GM21528 (cell line): ENCODE data around the gene ADAMTS17.

Source experiments
- ATAC-seq: cut with Tn5 transposase; IDR thresholded peaks from one replicate; pipeline ENCODE4 v1.9.1; 2021; ENCODE audit warnings: mild to moderate bottlenecking, moderate library complexity; ENCODE audit not compliant: unreplicated experiment, low FRiP score

ADAMTS17 gene

DNA sequence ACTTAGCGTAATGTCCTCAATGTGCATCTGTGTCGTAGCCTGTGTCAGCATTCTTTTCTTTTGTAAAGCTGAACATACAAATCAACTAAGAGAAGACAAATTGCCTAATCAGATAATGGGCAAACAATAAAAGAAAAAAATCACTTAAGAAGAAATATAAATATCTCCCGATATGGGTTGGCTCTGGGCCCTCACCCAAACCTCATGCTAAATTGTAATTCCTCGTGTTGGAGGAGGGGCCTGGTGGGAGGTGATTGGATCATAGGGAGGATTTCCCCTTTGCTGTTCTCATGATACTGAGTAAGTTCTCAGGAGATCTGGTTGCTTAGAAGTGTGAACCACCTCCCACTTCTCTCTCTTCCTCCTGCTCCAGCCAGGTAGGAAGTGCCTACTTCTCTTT, 323.6 kb downstream of the ADAMTS17 start:
- no peak for ATAC-seq

DNA sequence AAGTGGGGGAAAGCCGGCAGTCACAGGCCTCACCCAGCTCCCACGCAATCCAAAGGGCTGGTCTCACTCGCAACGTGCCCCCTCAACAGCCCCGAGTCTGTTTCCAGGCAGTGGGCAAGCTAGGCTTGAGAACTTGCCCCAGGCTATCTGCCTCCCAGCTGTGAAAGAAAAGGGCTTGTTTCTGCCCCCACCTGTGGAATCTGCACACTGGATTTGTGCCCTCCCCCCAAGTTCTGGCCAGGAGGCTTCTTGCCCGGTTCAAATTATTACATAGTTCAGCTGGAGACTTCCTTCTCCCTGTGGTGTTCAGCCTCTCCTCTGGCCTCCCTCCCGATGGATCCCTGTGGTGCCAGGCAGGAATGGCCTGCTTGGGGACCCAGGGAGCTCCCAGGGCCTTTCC, 324.6 kb downstream of the ADAMTS17 start:
- ATAC-seq = no peak

DNA sequence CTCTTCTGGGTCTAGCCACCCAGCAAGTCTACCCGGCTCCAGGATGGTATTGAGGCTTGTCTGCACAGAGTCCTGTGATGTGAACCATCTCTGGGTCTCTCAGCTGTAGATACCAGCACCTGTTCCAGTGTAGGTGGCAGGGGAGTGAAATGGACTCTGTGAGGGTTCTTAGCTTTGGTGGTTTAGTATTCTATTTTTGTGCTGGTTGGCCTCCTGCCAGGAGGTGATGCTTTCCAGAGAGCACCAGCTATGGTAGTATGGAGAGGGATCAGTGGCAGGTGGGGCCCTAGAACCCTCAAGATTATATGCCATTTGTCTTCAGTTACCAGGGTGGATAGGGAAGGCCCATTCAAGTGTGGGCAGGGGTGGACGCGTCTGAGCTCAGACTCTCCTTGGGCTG, 325.1 kb downstream of the ADAMTS17 start:
- no peak for ATAC-seq

DNA sequence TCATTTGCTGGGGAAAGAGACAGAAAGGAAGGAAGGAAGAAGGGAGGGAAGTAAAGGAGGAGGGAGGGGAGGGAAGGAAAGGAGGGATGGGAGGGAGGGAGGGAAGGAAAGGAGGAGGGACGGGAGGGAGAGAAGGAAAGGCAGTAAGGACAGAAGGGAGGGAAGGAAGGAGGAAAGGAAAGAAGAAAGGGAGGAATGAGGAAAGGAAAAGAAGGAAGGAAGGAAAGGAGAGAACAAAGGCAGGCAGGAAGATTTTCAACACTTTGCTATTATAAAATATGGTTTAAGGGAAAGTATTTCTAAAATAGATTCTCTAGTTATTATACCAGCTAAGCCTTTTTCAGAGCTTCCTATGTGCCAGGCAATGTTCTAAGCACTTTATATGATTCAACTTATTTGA, 330.5 kb downstream of the ADAMTS17 start:
- ATAC-seq = no peak

DNA sequence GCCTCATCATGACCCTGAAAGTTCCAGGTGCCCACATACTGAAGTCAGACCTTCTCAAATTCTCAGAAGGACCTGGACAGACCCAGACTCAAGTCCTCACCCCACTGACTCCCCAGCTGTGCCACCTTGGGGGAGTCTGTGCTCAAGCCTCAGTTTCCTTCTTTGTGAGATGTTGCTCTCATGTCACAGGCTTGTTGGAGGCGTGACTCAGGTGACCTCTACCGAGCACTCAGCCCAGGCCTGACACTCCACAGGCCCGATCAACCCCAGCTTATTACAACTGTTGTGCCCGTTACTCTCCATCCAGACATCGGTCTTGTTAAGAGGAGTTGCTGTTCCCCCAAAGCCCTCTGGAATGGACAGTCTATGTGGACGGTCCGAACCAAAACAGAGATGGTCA, 332.4 kb downstream of the ADAMTS17 start:
- no peak for ATAC-seq

DNA sequence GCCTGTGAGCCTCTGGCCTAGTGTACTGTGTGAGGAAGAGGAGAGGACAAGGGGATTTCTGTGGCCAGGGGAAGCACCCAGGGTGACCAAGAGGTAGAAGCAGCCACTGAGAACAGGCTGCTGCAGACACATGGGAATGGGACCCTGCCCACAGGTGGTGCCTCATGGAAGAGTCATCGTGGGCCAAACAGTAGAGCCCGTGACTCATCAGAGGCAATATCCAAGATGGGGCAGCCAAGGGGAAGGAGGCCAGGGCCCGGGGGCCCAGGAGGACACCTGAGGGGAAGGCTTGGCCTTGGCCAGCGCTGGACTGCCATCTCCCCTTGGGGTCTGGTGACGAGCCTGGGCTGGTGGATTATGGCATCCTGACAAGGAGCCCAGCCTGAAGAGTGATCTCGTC, 333.5 kb downstream of the ADAMTS17 start:
- no peak for ATAC-seq

DNA sequence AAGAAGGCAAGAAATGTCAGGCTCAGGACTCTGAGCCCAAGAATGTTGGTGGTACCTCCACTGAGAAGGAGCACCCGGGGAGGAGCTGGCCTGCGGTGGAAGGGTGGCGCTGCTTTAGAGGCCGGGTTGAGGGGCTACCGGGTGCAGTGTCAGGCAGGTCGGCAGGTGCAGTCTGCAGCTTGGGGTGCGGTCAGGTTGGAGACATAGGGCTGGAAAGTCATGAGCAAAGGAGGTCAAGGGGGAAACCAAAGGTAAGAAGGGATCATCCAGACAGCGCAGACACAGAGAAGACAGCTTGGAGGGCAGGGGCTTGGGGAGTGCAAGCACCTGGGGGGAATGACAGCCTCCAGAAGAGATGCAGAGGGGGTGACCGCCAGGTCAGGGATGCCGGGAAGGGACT, 334.2 kb downstream of the ADAMTS17 start:
- ATAC-seq = no peak

DNA sequence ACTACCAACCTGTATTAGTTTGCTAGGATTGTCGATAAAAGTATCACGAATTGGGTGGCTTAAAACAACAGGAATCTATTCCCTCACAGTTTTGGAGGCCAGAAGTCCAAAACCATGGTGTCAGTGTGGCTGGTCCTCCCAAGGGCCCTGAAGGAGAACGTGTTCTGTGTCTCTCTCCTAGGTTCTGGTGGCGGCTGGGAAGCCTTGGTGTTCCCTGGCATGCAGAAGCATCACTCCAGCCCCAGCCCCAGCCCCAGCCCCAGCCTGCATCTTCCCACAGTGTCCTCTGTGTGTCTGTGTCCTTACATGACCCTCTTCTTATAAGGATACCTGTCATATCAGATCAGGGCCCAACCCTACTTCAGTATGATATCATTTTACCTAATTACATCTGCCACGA, 336.1 kb downstream of the ADAMTS17 start:
- no peak for ATAC-seq

DNA sequence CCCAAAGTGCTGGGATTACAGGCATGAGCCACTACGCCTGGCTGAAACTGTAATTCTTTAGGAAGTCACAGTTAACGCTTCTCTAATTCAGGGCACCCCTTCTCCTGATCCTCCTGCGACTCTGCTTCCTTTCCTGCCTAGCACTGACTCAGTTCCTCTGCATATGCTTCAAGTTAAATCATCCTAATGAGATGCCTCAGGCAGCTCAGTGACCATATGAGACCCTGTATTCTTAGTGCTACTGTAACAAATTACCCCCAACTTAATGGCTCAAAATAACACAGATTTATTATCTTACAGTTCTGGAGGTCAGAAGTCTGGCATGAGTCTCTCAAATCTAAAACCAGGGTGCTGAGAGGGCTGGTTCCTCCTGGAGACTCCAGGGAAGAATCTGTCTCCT, 336.8 kb downstream of the ADAMTS17 start:
- no peak for ATAC-seq

DNA sequence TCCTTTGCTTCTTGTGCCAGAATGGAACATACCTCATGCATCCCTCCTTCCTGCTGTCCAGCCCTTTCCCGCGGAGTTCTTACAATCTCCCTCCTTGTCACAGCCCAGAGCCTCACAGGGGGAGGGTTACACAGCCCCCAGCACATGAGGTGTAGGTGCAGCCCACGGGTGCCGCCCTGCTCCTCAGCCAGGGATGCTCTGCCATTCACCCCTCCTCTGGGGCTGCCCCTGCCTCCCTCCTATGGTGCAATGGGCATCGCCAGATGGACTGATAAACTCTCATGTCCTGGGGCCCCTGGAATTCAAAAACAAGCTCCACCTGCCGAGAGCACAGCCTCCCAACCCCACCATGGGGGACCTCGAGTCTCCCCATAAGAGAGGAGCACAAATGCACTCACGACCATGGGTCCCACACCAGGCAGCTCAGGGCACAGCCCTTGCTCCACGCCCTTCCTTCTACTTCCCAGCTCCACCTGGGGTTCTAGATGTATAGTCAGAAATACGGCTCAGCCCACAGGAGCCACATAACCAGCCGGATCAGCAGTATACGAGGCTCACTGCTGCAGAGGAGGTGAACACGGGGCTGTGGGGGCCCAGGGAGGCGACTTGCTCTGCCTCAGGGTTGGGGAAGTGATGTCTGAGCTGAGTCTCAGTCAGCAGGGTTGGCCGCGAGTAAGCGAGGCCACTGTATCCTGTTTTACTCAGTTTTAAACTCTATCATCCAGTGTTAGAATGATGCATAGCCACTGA, 338.8 kb downstream of the ADAMTS17 start:
- no peak for ATAC-seq

DNA sequence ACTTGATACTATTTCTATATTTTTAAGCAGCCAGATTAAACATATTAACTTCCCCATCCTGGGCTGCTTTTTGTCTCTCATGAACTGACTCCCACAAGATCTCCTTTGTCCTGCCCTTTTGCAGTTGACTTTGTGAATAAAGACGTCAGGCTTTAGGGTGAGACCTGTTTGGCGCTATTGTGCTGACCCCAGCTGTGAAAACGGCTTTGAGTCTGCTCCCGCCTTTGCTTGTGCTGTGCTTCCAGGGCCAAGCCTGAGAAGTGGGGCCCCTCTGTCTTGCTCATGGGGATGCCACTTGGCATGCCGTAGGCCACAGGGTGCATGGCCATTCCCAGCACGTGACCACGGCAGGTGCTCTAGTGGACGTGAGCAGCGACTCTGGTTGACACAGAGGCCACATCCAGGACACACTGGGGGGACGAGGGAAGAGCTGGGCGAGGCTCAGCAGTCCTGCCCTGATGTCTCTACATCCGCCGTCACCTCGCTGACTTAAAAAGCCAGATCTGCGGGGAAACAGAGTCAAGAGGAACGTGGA, 339.6 kb downstream of the ADAMTS17 start:
- no peak for ATAC-seq

DNA sequence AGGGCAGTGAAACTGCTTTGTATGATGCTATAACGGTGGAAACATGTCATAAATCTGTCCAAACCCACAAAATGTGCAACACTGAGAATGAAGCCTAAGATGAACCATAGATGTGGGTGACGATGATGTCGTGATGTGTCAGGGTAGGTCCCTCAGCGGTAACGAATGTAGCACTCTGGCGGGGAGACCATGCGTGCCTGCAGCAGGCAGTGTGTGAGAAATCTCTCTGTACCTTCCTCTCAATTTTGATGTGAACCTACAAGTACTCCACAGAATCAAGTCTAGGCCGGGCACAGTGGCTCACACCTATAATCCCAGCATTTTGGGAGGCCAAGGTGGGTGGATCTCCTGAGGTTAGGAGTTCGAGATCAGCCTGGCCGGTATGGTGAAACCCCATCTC, 340.4 kb downstream of the ADAMTS17 start:
- ATAC-seq = no peak

DNA sequence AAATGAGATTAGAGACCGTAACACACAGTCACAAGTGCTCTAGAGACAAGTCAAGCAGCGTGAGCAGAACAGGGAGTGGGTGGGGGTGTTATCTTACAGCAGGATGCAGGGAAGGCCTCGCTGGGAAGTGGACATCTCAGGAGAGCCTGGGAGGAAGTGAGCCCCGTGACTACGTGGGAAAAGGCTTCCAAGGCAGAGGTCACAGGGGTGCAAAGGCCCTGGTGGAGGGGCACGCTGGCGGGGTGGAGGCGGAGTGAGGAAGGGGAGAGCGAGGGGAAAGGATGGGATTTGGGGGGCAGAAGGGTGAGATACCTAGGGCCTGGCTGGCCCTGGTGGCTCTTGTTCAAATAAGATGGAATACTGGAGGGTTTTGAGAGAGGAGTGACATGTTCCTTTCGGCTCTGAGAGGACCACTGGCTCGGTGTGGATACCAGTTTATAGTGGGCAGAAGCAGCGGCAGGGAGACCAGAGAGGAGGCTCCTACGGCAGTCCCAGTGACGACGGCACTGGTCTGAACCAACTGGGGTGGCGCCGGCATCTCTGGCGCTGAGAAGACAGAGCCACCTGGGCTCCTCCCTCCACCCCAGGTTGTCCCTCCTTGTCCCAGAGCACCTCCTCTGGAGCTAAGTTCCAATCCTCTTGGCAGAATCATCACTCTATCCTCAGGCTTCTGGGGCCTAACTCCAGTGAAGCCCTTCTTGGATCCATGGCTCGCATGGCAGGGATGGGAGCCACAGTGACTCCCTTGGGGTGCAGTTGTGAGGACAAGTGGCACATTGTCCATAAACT, 342.3 kb downstream of the ADAMTS17 start:
- ATAC-seq = no peak

DNA sequence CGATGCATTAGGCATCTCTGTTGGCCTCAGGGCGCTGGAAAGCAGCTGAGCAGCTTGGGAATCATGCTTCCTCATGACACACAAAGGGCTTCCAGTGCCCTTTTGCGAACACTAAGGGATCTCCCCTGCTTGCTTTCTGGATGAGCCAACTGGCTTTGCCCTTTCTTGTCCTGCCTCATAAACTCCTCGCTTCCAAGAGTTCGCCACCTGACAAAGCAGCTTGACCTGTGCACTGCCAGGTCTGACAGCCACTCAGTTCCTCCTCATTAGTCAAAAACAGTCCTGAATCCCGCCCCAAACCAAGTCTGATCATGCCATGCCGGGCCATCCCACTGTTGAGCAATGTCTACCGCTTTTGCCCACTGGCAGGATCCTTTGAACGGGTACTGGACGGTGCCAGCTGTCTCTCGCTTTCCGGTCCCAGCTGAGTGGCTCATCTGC, 343.1 kb downstream of the ADAMTS17 start:
- no peak for ATAC-seq

DNA sequence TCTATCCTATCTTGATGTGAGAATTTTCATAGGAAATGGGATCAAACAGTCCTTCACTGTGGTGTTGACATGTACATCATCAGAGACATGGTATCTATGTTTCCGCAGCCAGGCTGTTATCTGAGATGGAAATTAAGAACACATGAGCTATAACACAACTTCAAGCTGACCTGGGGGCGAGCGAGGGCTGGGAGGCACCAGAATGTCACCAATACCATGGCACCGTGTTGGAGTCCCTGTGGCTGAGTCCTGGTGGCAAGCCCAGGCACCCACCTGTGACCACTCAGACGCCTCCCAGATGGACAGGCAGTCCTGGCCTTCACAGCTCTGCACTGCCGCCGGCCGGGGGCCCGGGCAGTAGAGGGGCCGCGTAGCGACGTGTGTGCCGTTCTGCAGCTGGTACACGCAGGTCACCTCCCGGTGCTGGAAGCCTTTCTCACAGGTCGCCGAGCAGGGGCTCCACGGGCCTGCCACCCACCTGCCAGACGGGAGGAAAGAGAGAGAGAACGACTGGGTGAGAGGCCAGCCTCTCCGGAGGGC, 344.6 kb downstream of the ADAMTS17 start:
- no peak for ATAC-seq

DNA sequence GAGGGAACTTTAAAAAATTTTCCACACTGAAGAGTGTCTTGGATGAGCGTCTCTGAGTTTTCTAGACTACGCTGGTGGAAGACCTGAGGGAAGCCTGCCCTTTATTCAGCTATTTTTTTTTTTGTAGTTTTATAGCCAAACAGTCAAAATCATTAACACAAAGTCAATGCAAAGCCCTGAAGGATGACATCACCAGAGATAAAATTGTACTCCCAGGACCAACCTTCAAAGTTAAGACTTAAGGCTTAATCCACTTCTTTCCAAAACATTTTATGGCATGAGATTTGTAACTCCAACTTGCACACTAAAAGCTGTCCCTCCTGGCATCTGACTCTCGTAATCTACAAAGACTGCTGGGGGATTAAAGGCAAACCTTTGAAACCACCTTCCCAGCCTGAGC, 345.1 kb downstream of the ADAMTS17 start:
- ATAC-seq = no peak

DNA sequence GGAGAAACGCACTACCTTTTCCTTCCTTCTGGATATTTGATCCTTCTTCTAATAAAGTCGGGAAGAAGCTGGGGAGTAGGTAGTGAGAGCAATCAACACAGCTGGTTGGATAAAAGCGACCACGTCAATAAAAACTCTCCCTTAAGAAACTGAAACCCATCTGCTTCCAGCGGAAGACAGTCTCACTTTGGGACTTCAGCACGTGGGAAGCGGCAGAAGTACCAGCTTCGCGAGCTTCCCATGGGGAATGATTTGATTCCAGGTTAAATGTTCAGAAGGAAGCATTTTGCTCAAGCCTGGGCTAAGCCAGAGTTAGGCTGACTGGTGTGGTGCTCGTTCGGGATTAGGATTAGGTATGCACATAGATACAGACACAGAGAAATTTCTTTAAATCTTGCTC, 346.2 kb downstream of the ADAMTS17 start:
- no peak for ATAC-seq

DNA sequence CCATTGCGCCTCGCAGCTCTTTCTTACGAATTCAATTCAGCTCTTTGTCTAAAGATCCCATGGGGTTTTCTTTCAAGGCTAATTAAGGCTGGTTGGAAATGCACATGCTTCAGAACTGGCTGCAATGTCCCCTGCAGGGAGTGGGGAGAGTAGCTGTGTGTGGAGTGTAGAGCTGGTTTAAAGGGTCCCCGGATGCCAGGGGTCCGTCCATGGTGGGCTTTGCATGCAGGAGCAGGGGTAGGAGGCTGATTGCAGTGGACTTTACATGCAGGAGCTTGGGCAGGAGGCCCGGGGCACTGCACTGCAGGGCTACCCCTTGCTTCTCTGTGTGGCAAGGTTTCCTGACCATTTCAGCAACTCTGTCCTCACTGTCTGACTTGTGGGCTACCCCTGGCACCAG, 346.9 kb downstream of the ADAMTS17 start:
- ATAC-seq = no peak

DNA sequence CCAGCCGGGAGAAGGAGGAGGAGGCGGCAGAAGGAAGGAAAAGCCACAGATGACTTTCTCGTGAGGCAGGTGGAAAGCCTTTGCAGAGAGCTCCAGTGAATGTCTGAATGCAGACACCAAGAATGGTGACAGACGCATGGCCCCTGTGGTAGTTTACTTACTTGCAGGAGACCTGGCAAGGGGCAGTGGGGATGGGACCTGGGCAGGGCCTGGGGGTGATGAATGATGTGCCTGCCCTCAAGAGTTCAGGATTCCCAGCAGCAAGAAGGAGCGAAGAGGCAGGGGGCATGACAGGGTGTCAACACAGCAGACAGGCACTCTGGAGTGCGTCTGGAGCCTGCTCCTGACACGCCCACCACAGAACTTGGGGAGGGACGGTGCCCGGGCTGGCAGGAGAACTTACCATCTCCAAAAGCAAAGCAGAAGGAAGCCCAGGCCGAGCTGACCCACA, 348.1 kb downstream of the ADAMTS17 start:
- ATAC-seq = no peak

DNA sequence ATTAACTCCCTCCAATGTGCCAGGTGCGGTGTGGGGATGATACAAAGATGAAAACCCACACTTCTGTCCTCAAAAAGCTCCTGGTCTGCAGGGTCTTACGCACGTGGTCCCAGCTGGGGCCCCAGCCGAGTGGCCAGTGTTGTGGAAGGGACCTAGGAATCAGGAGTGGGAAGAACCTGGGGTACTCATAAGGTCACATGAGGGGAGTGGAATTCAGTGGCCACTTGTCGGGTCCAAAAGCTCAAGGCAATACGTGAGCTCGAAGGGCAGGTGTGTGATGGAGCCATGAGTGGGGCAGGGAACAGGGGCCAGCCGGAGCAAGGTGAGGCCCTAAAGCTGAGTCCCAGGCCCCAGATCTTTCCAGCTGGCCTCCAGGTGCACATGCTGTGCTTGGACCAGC, 348.5 kb downstream of the ADAMTS17 start:
- ATAC-seq = no peak

DNA sequence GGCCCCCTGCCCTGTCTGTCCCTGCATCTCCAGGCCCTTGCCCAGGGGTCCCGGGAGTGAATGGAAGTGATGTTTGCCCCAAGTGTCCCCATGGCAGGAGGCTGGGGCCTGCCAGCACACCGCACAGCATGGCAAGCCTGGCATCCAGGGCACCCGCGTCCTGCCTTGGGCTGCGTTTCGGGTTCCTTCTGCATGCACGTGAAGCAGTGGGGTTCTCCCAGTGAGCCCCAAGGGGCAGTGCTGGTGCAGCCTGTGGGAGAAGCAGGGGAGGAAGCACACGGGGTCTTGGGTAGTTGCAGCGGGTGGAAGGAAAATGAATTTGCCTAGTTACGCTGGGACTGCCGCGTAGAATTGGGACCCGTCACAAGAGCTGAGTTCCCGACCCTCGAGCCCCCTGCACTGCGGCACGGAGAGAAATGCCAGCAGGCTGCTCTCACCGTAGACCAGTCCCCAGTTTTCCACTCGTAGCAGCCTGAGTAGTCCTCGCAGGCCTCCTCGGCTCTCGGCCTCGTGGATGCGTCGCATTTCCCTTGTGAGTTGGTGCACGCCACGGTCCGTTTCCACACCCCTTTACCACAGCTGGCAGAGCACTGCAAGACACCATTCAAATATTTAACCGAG, 349.1 kb downstream of the ADAMTS17 start:
- ATAC-seq = no peak
